AG08395 (cell line): ENCODE data around the gene ENOX1.
"Not testable (repeated sequence)": the region's sequence is repeated elsewhere in the genome, so short reads cannot be mapped to it uniquely, and the experiment has no call there.

Experiments used
- DNase-seq: peaks from one replicate; pipeline ENCODE4 v3.0.0; 2012; ENCODE audit warnings: mixed read lengths, low spot score

The ENOX1 gene

GRCh38 chr13:43786766-43787517, at the start of gene ENOX1:
Gene ENOX1, minus strand, starts transcription at chr13:43786972.
- peak; percentile 68 for DNase-seq

GRCh38 chr13:43835701-43836100, 48.9 kb upstream of the ENOX1 start:
- DNase-seq: no peak

- DNase-seq: no peak
These were observed 44.3 kb upstream of the ENOX1 start for GRCh38 chr13:43831088-43831487.

GRCh38 chr13:43830497-43830881, 43.7 kb upstream of the ENOX1 start:
- peak; percentile 74 for DNase-seq

GRCh38 chr13:43824656-43825055, 37.9 kb upstream of the ENOX1 start:
- DNase-seq: not testable (repeated sequence)

- DNase-seq: no peak
These were observed 36.2 kb upstream of the ENOX1 start for GRCh38 chr13:43822969-43823368.

GRCh38 chr13:43816401-43816889, 29.7 kb upstream of the ENOX1 start:
- DNase-seq: no peak

GRCh38 chr13:43815204-43815603, 28.4 kb upstream of the ENOX1 start:
- DNase-seq: peak; percentile 64

- no peak for DNase-seq
These were observed 21.9 kb upstream of the ENOX1 start for GRCh38 chr13:43808676-43809075.

GRCh38 chr13:43805681-43806128, 18.9 kb upstream of the ENOX1 start:
- no peak for DNase-seq

- peak; percentile 87 for DNase-seq
These were observed 18.3 kb upstream of the ENOX1 start for GRCh38 chr13:43805071-43805468.

GRCh38 chr13:43804461-43805070, 17.8 kb upstream of the ENOX1 start:
- peak; percentile 42 for DNase-seq

GRCh38 chr13:43802511-43802910, 15.7 kb upstream of the ENOX1 start:
- no peak for DNase-seq

GRCh38 chr13:43800828-43801227, 14.1 kb upstream of the ENOX1 start:
- DNase-seq: no peak

- DNase-seq: no peak
These were observed 12.4 kb upstream of the ENOX1 start for GRCh38 chr13:43799191-43799590.

GRCh38 chr13:43797869-43798268, 11.1 kb upstream of the ENOX1 start:
- DNase-seq: no peak

GRCh38 chr13:43797159-43797558, 10.4 kb upstream of the ENOX1 start:
- no peak for DNase-seq

GRCh38 chr13:43794416-43794815, 7.6 kb upstream of the ENOX1 start:
- DNase-seq: no peak

GRCh38 chr13:43792076-43792881, 5.5 kb upstream of the ENOX1 start:
- no peak for DNase-seq

GRCh38 chr13:43787997-43788396, 1.2 kb upstream of the ENOX1 start:
- peak; percentile 58 for DNase-seq

GRCh38 chr13:43787518-43787891, 733 bp upstream of the ENOX1 start:
- DNase-seq: no peak

GRCh38 chr13:43786472-43786765, 353 bp downstream of the ENOX1 start:
- DNase-seq: no peak
